ENCODE results near the gene SKIL.

SKIL gene

DNA sequence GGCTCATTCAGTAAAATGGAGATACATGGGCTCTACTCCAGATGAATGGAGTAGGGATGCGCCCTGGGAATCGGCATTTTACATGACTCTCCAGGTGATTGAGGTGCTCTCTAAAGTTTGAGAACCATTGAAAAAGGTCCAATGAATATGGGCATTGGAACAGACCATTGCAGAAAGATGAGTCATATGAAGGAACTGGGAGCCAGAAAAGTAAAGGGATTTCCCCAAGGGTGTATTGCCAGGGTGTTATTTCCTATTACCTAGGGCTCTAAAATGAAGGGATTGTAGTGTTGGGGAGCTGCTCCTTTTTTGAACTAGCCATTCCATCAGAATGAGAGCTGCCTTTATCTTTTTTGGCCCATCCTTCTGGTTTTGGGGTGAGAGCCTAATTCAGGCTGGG lies 82.8 kb downstream of the SKIL start:
- DNase-seq, result no peak

DNA sequence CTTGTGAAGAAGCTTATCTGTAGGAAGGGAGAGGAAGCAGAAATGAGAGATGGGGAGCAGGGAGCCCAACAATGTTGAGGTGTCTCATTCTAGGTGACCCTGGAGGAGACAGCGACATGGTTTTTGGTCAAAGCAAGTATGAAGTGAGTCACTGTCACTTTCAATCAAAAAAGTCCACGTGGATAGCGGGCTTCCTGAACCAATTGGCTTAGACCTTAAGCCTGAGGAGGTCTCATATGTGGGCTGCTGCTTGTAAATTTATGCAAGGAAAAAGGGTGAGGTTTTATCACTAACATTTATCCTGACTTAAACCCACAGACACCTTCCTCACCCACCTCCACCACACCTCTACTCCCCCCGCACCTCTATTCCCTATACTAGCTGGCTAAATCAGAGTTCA lies 83.9 kb downstream of the SKIL start:
- no peak for DNase-seq

DNA sequence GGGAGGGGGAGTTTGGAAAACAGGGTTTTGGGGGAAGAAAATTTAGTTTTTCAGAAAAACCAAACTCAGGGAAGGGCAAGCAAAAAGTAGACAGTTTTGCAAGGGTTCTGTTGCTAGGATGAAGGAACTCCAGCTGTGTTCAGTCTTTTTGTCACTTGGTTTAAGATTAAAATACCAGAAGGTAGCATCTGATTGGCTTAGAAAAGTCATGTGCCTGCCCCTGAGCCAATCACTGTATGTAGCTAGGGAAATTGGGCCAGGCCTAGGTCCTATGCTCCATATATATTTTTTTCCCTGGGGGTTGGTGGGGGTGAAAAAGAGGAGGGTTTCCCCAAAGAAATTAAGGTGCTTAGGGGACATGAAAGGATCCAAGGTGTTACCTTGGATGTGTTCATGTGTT lies 85.4 kb downstream of the SKIL start:
- no peak for DNase-seq

DNA sequence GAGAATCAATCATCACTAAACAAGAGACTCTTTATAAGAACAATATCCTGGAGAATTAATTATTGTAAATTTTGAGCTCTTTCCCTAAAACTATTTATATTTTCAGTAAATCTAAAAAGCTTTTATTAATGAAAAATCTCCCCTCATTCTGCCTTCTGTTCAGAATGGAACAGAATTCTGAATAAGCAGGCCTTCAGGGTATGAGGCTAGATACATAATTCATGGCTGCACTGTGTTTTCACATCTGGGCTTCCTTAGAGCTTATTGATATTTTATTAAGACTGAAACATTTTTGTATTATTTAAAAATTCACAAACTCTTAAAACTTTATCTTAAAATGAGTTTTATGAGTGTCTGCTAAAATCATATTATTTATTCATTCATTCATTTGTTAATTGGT lies 85.9 kb downstream of the SKIL start:
- DNase-seq, result no peak

Data from NCI-H1048 (cell line).